ENCODE results near the gene LIN54. TPM values are rescaled to one million over a fixed set of nuclear protein-coding genes. Genes with fewer than 3 reads are reported as not detected.

The LIN54 gene
- total and polyA plus RNA-seq, 9 of the 15 experiments (the other 6 are each of a cell fraction or from before 2014, with no cell fraction given), result 2.2 to 22.5 (median 15.8) TPM

GRCh38 chr4:82890528-82890900, 120.1 kb downstream of the LIN54 start (continued):
- TF ChIP-seq, protein P1, sequence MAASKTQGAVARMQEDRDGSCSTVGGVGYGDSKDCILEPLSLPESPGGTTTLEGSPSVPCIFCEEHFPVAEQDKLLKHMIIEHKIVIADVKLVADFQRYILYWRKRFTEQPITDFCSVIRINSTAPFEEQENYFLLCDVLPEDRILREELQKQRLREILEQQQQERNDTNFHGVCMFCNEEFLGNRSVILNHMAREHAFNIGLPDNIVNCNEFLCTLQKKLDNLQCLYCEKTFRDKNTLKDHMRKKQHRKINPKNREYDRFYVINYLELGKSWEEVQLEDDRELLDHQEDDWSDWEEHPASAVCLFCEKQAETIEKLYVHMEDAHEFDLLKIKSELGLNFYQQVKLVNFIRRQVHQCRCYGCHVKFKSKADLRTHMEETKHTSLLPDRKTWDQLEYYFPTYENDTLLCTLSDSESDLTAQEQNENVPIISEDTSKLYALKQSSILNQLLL (CRISPR knock-in tag; IDR thresholded peaks at IDR 0.05; ENCODE audit: borderline replicate concordance), result no peak
- TF ChIP-seq TFAP4 (CRISPR knock-in tag; IDR thresholded peaks at IDR 0.05; ENCODE audit: borderline replicate concordance), result no peak
- peak; percentile 10 for TF ChIP-seq RBM39 (optimal IDR thresholded peaks at IDR 0.05; ENCODE audit: low read depth, low read length)
- TF ChIP-seq SMARCC2 (IDR thresholded peaks at IDR 0.05; ENCODE audit: low read depth), result peak; percentile 25; the same call in 1 of the 2 replicates
- TF ChIP-seq CREB3L1 (IDR thresholded peaks at IDR 0.05; ENCODE audit: borderline replicate concordance, low read depth), result no peak
- no peak for TF ChIP-seq ZNF655 (CRISPR knock-in tag; IDR thresholded peaks at IDR 0.05)
- TF ChIP-seq SRSF3 (IDR thresholded peaks at IDR 0.05; ENCODE audit: insufficient read depth, low read length), result no peak
- TF ChIP-seq ZNF239 (CRISPR knock-in tag; IDR thresholded peaks at IDR 0.05), result no peak
- no peak for TF ChIP-seq PHF20 (IDR thresholded peaks at IDR 0.05; ENCODE audit: partially characterized antibody)
- 0 out of 2 replicates have a peak, but pooled peaks have one; percentile 27 for TF ChIP-seq HDAC2 (IDR thresholded peaks at IDR 0.05)
- TF ChIP-seq, protein P2, sequence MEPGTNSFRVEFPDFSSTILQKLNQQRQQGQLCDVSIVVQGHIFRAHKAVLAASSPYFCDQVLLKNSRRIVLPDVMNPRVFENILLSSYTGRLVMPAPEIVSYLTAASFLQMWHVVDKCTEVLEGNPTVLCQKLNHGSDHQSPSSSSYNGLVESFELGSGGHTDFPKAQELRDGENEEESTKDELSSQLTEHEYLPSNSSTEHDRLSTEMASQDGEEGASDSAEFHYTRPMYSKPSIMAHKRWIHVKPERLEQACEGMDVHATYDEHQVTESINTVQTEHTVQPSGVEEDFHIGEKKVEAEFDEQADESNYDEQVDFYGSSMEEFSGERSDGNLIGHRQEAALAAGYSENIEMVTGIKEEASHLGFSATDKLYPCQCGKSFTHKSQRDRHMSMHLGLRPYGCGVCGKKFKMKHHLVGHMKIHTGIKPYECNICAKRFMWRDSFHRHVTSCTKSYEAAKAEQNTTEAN (CRISPR knock-in tag; IDR thresholded peaks at IDR 0.05), result no peak
- no peak for TF ChIP-seq ZNF586 (CRISPR knock-in tag; conservative IDR thresholded peaks at IDR 0.05)
- TF ChIP-seq FOXP1 (CRISPR knock-in tag; IDR thresholded peaks at IDR 0.05), result no peak
- TF ChIP-seq MAFK (IDR thresholded peaks at IDR 0.05; ENCODE audit: low read length), result no peak
- TF ChIP-seq ETV1 (tag; conservative IDR thresholded peaks at IDR 0.05; ENCODE audit: low read depth), result no peak
- no peak for TF ChIP-seq ZNF764 (CRISPR knock-in tag; IDR thresholded peaks at IDR 0.05; ENCODE audit: low read depth)
- TF ChIP-seq FOXK2 (conservative IDR thresholded peaks at IDR 0.05 in 1 of 2, IDR thresholded peaks at IDR 0.05 in 1 of 2; ENCODE audit: low read depth in 2 of 2), result no peak
- TF ChIP-seq ZFP36 (IDR thresholded peaks at IDR 0.05; ENCODE audit: low read depth, low read length, partially characterized antibody), result no peak
- TF ChIP-seq TCF7 (IDR thresholded peaks at IDR 0.05; ENCODE audit: borderline replicate concordance), result no peak
- TF ChIP-seq CHD1 (IDR thresholded peaks at IDR 0.05; ENCODE audit: low read length), result peak; percentile 89
- no peak for TF ChIP-seq ZNF263 (CRISPR knock-in tag; IDR thresholded peaks at IDR 0.05; ENCODE audit: borderline replicate concordance)
- no peak for TF ChIP-seq EHMT2 (IDR thresholded peaks at IDR 0.05)
- no peak for TF ChIP-seq NR2C1 (IDR thresholded peaks at IDR 0.05)
- no peak for TF ChIP-seq NR2C1 (tag; IDR thresholded peaks at IDR 0.05)
- no peak for TF ChIP-seq KAT7 (CRISPR knock-in tag; IDR thresholded peaks at IDR 0.05; ENCODE audit: borderline replicate concordance)
